Cortex of kidney (tissue), 1 donor: ENCODE data around the gene WFIKKN2.

Source experiments
- DNase-seq: peaks from one replicate; lab custom pipeline; 2025; lab: John Stamatoyannopoulos, UW

WFIKKN2 gene

DNA sequence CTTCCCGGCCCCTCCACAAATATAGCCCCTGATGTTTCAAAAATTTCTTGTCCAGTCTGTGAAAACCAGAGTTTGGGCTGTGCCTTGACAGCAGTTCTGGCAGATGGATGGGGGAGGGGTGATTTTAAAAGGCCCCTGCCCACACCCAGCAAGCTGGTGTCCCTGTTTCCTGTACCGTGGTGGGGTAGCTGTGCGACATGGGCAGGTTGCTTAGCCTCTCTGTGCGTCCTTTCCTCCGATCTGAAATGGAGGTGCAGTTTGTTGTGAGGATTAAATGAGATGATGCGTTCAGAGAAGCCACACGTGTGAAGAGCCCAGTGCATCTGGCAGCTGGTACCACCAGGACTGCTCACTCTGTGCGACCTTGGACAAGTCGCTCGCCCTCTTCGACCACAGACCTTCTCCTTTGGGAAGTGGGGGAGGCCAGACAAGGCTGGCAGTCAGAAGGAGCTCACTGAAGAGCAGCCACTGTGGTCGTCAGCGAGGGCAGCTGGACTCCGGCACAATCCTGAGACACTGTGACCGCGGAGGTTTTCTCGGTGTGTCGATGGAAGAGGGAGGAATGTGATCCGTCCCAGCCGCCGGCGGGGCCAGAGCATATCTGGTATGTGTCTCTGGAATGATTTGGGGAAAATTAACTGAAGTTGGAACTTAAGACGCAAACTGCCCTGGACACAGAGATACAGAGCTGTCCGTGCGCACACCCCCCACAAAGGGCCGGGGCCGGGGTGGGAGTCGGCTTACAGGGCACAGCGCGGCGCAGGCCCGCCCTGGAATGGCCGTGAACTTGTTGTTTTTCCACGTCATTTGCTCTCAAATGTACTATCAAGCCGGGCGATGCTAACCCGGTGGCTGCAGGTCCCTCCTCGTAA, 721 bp upstream of the WFIKKN2 start:
- no peak for DNase-seq

DNA sequence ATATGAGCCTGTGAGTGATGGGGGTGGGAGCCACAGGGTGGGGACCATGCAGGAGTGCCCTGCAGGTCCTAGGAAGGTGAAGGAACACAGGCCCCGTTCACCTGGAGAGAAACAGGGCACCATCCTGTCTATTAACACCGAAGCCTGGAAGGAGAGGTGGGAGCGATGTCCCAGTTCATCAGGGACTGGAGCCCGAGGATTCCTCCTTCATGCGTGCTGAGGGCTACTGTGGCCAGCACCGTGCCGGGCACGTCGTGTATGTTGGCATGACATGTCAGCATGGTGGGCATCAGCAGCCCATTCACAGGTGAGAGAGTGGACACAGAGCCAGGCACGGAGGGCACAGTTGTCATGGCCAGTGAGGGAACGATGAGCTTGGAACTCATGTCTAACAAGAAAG, 1.4 kb downstream of the WFIKKN2 start:
- DNase-seq: no peak

DNA sequence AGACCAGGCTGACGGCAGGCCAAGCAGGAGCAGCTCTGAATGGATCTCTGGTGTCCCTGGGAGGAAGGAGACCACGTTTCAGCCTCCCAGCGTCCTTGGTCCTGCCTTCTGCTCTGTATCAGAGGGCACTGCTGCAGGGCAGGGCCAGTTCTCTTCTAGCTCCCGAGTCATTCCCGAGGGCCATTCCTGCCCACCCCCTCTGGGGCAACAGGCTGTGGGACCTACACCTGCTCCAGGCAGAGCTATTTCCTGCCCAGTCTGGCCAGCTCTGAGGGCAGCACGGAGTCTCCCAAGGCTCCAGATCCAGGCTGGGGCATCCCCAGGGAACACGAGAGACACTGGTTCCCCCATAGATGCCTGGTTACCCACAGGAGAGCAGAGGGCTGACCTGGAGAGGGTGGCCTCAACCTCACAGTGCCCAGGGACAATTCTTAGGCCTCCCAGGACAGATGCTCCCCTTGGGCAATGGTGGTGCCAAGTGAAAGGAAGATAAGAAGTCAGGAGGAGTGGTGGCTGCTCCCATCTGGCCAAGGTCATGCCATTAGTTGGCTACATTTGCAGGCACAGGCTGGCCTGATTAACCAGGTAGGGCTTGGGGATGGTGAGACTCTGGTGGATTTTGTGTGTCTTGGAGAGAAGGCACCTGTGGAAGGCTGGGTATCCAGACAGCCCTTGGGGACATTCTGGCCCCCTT, 2.0 kb downstream of the WFIKKN2 start:
- DNase-seq: no peak

DNA sequence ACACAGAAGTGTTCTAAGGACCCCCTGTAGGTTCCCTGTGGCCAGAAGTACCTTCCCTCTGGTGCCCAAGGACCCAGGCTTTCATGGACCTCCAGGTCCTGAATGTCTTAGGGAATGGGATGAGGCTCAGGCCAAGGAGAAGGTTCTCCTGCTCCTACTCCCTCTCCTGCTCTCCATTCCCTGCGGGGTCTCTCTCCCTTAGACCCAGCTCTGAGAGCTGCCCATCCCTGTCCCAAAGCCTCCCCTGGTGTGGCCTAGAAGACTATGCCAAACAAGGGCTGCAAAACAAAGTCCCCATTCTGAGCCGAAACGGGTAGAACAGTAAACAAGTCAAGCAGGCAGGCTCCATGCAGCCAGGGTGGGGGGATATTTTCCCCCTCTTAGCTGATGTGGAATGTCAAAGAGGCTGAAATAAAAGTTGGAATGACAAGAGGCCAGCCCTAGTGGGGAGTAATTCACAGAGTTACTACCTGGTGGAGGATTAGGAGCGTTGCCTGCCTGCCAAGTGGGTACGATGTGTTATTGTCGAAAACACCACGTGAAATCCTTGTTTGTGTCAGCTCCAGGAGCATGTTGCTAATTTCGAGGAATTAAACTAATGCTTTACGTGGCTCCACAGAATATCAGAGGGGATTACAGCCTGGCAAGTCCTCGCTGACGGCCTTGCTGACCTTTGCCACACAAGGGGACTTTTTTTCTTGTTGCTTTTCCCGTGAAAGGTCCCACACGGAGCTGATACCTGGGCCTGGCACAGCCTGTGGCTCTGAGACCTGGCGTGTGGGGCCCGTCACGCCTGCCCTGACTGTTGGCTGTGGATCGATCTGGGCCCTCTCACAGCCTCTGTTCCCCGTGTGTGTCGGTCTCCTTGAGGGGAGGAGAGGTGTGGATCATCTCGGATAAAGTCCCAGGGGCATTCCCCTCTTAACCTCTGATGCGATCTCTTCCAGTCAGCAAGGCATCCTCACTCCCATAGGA, 2.9 kb downstream of the WFIKKN2 start:
- no peak for DNase-seq

DNA sequence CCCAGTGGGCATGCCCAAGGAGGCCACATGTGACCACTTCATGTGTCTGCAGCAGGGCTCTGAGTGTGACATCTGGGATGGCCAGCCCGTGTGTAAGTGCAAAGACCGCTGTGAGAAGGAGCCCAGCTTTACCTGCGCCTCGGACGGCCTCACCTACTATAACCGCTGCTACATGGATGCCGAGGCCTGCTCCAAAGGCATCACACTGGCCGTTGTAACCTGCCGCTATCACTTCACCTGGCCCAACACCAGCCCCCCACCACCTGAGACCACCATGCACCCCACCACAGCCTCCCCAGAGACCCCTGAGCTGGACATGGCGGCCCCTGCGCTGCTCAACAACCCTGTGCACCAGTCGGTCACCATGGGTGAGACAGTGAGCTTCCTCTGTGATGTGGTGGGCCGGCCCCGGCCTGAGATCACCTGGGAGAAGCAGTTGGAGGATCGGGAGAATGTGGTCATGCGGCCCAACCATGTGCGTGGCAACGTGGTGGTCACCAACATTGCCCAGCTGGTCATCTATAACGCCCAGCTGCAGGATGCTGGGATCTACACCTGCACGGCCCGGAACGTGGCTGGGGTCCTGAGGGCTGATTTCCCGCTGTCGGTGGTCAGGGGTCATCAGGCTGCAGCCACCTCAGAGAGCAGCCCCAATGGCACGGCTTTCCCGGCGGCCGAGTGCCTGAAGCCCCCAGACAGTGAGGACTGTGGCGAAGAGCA, 4.4 kb downstream of the WFIKKN2 start:
- no peak for DNase-seq

DNA sequence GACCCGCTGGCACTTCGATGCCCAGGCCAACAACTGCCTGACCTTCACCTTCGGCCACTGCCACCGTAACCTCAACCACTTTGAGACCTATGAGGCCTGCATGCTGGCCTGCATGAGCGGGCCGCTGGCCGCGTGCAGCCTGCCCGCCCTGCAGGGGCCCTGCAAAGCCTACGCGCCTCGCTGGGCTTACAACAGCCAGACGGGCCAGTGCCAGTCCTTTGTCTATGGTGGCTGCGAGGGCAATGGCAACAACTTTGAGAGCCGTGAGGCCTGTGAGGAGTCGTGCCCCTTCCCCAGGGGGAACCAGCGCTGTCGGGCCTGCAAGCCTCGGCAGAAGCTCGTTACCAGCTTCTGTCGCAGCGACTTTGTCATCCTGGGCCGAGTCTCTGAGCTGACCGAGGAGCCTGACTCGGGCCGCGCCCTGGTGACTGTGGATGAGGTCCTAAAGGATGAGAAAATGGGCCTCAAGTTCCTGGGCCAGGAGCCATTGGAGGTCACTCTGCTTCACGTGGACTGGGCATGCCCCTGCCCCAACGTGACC, 5.0 kb downstream of the WFIKKN2 start:
- DNase-seq: no peak

DNA sequence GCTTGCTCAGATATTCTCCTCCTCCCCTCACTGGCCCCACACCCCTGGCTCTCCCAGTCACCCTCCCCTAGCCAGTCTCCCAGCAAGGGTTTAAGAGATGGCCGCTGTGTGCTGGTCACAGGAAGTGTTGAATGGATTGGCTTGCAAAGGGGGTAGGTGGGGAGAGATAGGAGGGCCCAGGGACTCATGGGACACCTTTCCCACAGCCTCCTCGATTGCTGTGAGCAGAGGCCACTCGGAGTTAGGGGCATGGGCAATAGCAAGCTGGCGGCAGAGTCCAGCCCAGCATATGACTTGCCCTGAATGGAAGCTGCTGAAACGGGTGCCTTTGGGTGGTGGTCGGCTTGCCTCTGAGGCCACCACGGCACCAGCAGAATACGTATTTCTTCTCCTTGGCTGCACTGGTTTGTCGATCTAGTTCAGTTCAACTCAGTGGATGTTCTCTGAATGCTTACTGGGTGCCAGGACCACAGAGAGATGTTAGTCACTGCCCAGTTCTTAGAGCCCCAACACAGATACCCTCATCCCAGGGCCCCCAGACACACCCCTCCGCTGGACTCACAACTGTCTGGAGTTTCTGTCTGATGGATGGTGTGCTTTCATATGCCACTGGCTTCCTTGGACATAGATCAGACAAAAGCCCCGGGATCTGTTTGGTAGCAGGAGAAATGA, 6.0 kb downstream of the WFIKKN2 start:
- DNase-seq: no peak

DNA sequence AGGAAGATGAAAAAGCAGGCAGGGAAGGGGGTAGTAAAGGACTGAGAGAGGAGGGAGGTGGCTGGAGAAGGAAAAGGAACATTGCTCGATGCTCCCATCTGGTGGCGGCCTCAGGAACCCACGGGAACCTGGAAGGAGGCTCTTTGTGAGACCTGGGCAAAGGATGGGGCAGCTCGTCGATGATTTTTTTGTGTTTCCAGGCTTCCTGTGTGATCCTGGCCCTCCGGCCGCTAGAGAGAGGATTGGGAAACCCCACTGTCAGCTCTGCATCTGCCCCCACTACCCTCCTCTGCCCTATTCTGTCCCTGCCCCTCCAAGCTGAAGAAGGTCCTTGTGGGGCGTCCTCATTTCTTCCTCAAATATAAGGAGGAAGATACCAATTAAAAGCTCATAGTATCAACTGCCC, 6.6 kb downstream of the WFIKKN2 start:
- no peak for DNase-seq

DNA sequence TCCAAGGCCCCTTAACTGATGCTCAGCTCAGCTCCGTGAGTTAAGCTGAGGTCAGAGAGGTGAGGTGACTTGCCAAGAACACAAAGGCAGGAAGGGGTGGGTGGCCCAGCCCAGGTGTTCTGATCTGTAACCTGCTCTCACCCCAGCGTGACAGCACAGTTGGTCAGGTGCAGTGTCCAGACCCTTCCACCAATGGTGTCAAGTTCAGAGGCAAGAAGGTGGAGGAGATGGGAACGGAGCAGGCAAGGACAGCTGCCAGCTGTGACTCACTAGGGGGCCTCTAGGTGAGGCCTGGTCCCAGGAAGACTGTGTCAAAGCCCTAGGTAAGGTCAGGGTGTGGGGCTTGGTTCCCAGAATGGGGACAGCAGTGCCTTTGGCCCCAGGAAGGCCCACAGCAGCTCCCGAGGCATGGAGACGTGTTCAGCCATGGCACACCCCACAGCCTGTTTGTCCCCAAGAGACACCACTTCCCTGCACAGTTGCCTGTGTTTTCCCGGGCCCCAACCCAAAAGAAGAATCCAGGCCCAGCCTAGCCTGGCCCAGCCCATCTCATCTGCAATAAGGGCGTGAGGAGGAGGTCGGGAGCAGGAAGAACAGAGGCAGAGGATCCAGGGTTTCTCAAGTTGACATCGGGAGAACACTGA, 7.2 kb downstream of the WFIKKN2 start:
- no peak for DNase-seq

DNA sequence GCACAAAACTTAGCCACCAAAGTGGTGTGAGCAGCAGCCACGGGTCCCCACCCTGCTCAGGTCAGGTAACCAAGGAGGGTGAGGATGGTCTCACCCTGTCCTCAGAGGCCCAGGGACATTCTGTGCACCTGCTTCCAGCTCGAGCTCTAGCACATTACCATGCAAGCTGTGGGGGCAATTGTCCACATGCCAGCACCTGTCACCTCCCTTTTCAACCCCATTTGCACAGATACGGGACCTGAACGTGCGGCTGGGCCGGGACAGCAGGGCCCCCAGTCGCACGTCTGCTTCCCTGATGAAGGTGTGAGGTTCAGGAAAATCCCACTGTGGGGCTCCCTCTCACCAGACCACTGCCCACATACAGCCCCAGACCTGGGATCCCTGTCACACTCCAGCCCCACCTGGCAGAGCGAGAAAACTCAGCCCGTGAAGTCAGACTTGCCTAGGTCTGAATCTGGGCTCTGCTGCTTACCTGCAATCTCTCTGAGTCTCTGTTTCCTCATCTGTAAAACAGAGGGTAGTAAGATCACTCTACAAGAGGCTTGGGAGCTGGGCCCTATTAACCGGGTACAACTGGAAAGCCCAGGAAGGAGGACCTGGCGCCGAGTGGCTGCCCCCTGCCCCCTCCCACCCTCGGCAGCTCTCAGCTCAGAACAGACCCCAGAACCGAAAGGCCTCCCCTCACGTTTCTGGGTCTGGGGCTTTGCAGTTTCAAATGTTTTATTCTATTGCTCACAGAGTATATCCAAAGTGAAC, 7.9 kb downstream of the WFIKKN2 start:
- no peak for DNase-seq

DNA sequence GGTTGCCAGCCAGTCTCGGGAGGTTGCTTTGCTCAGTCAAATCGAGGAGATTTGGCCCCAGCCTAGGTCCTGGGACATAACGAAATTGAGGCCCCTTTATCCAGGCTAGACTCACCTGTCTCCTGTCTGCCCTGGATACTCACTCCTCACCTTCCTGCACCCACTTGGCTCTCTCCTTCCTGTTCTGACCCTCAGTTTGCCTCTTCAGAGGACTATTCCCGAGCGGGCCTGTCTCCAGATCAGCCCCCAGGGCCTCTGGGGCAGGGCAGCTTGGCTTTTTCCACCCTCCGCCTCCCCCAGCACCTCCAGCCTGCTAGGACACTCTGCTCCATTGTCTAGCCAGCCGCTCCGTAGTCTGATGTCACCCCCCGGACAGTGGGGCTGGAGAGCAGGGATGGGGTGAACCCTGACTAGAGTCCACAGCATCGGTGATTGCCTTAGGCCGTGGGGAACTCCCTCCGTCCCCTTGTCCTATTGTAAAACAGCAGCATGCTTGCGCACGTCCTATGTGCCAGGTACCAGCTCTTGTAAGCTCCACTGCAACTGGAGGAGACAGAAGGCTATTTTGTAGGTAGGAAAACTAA, 8.8 kb downstream of the WFIKKN2 start:
- no peak for DNase-seq

DNA sequence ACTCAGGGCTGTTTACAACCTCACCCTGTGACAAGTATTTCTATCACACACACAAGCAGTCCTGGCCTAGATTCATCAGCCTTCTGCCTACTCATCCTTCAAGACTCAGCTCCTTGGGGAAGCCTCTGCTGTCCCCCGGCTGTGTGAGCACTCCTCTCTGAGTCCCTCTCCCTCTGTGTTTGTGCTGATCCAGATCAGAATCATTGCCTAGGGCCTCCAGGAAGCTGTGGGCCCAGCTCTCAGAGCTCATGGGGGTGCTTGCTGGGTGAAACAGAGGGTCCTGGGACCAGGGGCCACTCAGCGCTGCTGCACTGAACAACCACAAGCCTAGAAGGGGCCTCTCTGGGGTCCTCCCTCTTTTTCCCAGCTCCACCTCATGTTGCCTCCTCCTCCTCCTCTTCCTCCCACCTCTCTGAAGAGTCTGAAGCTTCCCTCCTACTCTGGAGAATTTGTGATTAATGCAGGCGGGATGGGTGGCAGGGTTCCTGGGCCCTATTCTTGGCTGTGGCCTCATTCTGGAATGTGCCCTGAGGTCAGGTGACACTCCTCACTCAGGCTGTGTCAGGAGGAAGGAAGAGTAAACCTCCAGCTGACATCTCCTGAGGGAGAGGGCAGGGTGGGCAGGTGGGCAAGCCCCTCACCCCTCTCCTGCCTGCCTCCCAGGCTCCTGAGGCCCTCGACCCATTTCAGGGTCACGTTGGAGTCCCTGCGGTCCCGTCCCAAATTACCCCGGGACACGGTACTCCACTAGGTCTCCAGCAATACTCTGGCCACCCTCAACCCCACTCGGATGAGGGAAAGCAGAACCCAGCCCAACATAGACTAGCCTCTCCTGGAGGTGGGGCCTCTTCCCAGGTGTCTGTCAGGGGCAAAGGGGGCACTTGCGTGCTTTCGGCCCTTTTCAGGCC, 10.1 kb downstream of the WFIKKN2 start:
- no peak for DNase-seq

DNA sequence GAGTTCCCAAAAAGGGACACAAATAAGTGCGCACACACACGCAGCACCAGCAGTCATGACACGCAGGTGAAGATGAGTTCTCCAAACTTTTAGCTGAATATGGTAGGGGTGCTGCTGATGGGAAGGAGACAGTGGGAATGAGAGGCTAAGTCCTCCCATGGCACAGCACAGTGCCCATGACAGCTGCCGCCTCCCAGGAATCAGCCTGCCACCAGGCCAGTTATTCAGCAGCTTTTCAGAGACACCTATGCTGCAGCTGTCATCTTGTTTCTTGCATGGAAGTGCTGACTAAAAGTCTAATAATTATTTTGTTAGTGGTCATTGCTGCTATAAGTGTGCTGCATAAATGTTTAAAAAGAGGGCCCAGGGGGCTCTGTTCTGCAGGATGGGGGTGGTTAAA, 12.2 kb downstream of the WFIKKN2 start:
- DNase-seq: no peak

DNA sequence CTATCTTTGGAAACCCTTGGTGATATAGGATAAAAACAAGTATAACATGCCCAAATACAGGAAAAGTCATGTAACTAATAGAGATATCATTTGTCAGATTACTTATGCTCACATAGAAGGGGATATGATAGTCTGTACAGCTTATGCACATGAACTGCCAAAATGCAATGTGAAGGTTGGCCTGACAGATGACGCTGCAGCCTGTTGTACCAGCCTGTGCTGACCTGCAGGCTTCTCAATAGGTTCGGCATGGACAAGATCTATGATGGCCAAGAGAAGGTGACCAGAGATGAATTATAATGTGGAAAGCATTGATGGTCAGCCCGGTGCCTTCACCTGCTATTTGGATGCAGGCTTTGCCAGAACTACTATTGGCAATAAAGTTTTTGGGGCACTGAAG, 12.7 kb downstream of the WFIKKN2 start:
- DNase-seq: no peak

DNA sequence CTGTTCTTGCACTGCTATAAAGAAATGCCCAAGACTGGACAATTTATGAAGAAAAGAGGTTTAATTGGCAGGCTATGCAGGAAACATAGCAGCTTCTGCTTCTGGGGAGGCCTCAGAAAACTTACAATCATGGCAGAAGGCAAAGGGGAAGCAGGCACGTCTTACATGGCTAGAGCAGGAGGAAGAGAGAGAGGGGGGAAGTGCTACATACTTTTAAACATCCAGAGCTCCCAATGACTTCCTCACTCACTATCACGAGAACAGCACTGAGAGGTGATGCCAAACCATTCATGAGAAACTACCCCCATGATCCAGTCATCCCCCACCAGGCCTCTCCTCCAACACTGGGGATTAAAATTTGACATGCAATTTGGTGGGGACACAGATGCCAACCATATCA, 13.3 kb downstream of the WFIKKN2 start:
- no peak for DNase-seq

DNA sequence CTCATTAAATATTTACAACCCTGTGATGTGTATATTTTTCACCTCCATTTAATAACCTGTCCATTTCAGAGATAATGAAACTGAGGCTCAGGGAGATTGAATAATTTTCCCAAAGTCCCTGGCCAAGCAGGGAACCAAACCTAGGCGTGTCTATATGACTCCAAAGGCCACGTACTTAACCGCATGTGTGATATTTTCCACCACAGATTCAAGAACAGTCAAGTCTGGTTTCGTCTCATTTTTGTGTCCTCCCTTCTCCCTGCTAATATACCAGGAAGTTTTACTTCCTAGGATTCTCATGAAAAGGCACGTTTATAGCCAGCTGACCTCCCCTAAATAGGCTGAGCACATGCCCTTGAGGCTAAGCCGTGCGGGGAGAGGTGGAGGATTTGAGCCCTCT, 15.3 kb downstream of the WFIKKN2 start:
- no peak for DNase-seq

DNA sequence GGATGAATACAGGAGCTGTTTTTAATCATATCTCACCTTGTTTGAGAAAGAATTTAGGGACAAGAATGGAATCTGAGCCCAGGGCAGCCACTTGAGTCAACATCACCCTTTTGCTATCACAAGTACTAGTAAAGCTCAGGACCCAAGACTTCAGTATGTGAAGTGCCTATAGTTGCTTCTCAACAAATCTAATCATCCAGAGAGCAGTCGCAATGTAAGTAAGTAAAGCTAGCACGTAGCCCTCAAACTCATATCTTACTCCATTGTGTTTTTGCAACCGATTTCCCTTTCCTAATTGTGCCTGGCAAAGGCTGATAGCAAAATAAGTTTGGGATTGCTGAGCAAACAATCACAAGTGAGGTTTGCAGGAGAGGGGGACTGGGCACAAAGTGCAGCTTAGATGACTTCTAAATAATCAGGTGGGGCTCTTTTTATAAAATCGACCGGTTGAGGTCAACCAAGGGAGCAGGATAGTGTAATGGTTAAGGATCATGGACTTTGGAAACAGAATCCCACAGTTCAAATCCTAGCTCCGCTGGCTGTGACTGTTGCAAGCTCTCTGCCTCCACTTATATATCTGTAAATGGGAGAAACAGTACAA, 17.7 kb downstream of the WFIKKN2 start:
- DNase-seq: no peak

DNA sequence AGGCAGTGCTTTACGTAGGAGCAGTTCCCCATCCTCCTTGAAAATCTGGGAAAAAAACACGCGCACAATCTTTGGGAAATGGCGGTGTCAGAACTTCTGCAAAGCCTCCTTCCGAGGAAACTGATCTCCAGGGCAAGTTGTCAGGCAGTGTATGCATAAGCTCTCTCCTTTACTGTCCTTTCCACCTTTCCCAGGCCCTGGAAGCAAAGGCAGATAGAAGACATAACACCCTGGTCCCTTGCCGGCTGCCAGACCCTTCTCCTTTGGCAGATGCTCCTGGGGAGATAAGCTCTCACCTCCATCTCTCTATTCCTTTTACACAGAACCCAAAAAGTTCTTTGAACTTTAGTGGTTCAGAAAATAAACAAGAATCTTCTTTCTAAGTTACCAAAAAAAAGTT, 18.4 kb downstream of the WFIKKN2 start:
- DNase-seq: no peak
